Activated T-cell treated with anti-CD3 and anti-CD28 coated beads, Interleukin-2, amount 50 U/mL, for 4 hours (primary cell): ENCODE data around the gene IL17A. TPM values are rescaled to one million over a fixed set of nuclear protein-coding genes. Genes with fewer than 3 reads are reported as not detected.
"Not testable (repeated sequence)": the region's sequence is repeated elsewhere in the genome, so short reads cannot be mapped to it uniquely, and the experiment has no call there.

Source experiments
- ATAC-seq, 2 donors: fragments of 200-7000 bp; cut with Tn5 transposase; one replicate each; pipeline ENCODE4 v1.10.0; 2021
- DNase-seq: peaks from one replicate; pipeline ENCODE4 v3.0.0-alpha.2; 2020
- H3K27me3 Mint-ChIP-seq: one replicate; pipeline ENCODE4 v1.8.0; 2021; ENCODE audit warnings: low read depth, mixed read lengths
- H3K36me3 Mint-ChIP-seq: one replicate; pipeline ENCODE4 v1.8.0; 2022; ENCODE audit warnings: mixed read lengths; ENCODE audit not compliant: insufficient read depth
- H3K4me1 Mint-ChIP-seq: one replicate; pipeline ENCODE4 v1.8.0; 2021; ENCODE audit warnings: low read depth, mixed read lengths
- H3K4me3 Mint-ChIP-seq: one replicate; pipeline ENCODE4 v1.8.0; 2021; ENCODE audit warnings: mild to moderate bottlenecking, moderate library complexity, mixed read lengths
- H3K9me3 Mint-ChIP-seq: one replicate; pipeline ENCODE4 v1.8.0; 2021; ENCODE audit warnings: mixed read lengths
- total RNA-seq, 3 donors: library from RNA; stranded (reverse); gene quantifications; one replicate each; pipeline ENCODE4 v1.2.1, GENCODE V29; 2021

Gene IL17A
- total RNA-seq, 3 donors from 2014 or later, result 1.9 to 4.8 (median 3.9) TPM

DNA sequence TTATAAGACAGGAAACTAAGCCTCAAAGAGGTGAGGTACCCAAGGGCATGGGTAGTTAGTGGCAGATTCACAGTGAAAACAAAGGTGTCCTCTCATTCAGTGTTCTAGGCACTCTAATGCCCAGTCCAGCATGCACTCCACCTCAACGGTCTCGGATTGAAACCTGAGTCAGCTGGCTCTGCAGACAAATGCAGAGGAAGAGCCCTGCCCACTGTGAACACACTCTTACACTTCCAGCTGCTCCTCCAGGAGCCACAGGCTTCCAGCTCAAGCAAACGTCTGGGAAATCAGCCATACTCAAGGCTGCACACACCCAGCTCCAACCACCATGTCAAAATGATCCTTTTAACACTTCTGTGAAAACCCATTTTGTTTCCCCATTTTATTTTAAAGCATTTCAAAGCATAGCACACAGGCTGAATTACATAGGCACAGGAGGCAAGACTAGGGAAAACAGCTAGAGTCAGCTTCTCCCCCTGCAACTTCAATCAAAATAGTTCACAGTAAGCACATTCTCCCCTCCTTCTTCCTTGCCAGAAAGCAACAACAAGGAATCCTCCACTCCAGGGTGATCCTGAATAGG, 3.0 kb upstream of the IL17A start:
- H3K36me3 Mint-ChIP-seq, result peaks cover 1% of the 10 kb centered on the region
- ATAC-seq, result no peak
- peaks cover 15% of the 10 kb centered on the region for H3K4me1 Mint-ChIP-seq
- DNase-seq, result no peak
- peaks cover 19% of the 10 kb centered on the region for H3K27me3 Mint-ChIP-seq
- H3K9me3 Mint-ChIP-seq, result no peaks in the 10 kb centered on the region
- H3K4me3 Mint-ChIP-seq, result no peak overlapping the region

GRCh38 chr6:52186480-52186879, 305 bp downstream of the IL17A start:
- H3K27me3 Mint-ChIP-seq, result peaks cover 26% of the 10 kb centered on the region
- H3K36me3 Mint-ChIP-seq, result peaks cover 1% of the 10 kb centered on the region
- no peak for DNase-seq
- H3K4me3 Mint-ChIP-seq, result peak overlapping the region; percentile 20
- peaks cover 5% of the 10 kb centered on the region for H3K4me1 Mint-ChIP-seq
- ATAC-seq, result no peak
- H3K9me3 Mint-ChIP-seq, result no peaks in the 10 kb centered on the region

- H3K4me3 Mint-ChIP-seq, result no peak overlapping the region
- ATAC-seq, result no peak
Measured at GRCh38 chr6:52187098-52187497, 923 bp downstream of the IL17A start.

DNA sequence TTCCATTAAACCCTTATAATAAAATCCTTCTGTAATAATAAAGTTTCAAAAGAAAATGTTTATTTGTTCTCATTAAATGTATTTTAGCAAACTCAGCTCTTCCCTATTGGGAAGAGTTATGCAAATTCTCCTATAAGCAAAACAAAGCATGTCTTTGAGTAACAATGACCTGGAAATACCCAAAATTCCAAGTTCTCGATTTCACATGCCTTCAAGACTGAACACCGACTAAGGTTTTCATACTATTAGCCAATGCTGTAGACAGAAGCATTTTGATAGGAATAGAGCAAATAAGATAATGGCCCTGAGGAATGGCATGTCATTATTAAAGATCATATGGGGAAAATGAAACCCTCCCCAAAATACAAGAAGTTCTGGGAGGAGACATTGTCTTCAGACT, 3.8 kb downstream of the IL17A start:
- Mint-ChIP-seq H3K4me1 (peaks cover 4% of the 10 kb centered on the region), H3K9me3 (no peaks in the 10 kb centered on the region), H3K27me3 (peaks cover 28% of the 10 kb centered on the region), H3K4me3 (no peak overlapping the region), H3K36me3 (peaks cover 1% of the 10 kb centered on the region)
- DNase-seq, result no peak
- no peak for ATAC-seq

More at GRCh38 chr6:52187098-52187497, 923 bp downstream of the IL17A start:
- Mint-ChIP-seq H3K27me3 (peaks cover 30% of the 10 kb centered on the region), H3K9me3 (no peaks in the 10 kb centered on the region), H3K36me3 (peaks cover 1% of the 10 kb centered on the region), H3K4me1 (peaks cover 4% of the 10 kb centered on the region)
- DNase-seq, result no peak

GRCh38 chr6:52190409-52190808, 4.2 kb downstream of the IL17A start:
- Mint-ChIP-seq H3K36me3 (peaks cover 1% of the 10 kb centered on the region), H3K9me3 (no peaks in the 10 kb centered on the region), H3K4me1 (peaks cover 4% of the 10 kb centered on the region), H3K4me3 (no peak overlapping the region), H3K27me3 (peaks cover 26% of the 10 kb centered on the region)
- ATAC-seq, result peak in 1 of 2 donors; percentile 23
- no peak for DNase-seq

- ATAC-seq (no peak), DNase-seq (no peak)
- H3K27me3 Mint-ChIP-seq, result peaks cover 20% of the 10 kb centered on the region
- H3K9me3 Mint-ChIP-seq, result no peaks in the 10 kb centered on the region
- H3K36me3 Mint-ChIP-seq, result peaks cover 1% of the 10 kb centered on the region
- H3K4me1 Mint-ChIP-seq, result no peaks in the 10 kb centered on the region
- no peak overlapping the region for H3K4me3 Mint-ChIP-seq
Measured at GRCh38 chr6:52191824-52192223, 5.6 kb downstream of the IL17A start.

DNA sequence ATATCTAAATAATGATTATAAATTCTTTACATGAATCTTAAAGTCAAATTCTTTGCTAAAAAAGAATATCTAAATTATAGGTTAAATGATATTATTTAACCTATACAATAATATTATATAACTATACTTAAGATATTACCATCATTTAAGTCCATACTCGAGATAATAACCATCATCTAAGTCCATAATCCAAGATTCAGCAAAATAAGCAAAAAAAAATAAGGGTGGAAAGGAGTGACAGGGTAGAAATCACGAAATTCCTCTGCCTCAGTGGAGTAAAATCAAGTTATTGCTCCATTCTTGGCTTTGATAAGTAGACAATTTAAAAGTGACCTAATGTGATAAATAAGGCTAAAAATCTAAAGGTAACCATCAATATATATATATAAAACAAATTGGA, 9.7 kb downstream of the IL17A start:
- Mint-ChIP-seq H3K4me3 (no peak overlapping the region), H3K9me3 (peaks cover 23% of the 10 kb centered on the region), H3K27me3 (peaks cover 18% of the 10 kb centered on the region), H3K36me3 (no peaks in the 10 kb centered on the region), H3K4me1 (peaks cover under 1% of the 10 kb centered on the region)
- no peak for DNase-seq
- no peak for ATAC-seq

- DNase-seq, H3K4me3 Mint-ChIP-seq, H3K36me3 Mint-ChIP-seq, ATAC-seq, H3K4me1 Mint-ChIP-seq: not testable (repeated sequence)
- Mint-ChIP-seq H3K27me3 (peaks cover 18% of the 10 kb centered on the region), H3K9me3 (peaks cover 30% of the 10 kb centered on the region)
Measured at GRCh38 chr6:52200088-52200487, 13.9 kb downstream of the IL17A start.

DNA sequence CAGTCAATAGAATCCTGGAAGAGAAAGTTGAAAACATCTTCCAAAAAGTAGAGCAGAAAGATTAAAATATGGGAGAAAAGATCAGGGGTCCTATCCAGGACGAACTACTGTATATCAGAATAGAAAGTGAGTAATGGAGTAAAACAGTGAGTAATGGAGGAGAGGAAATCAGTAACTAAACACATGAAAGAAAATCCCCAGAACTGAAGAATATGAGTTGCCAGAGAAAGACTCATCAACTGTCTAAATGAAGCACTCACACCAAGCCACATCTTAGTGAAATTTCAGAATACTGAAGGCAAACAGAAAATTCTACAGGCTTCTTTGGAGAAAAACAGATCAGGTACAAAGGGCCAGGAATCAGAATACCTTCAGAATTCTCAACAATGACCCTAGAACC, 14.9 kb downstream of the IL17A start:
- Mint-ChIP-seq H3K36me3 (no peaks in the 10 kb centered on the region), H3K4me3 (no peak overlapping the region), H3K27me3 (peaks cover 18% of the 10 kb centered on the region), H3K9me3 (peaks cover 30% of the 10 kb centered on the region), H3K4me1 (peaks cover 7% of the 10 kb centered on the region)
- DNase-seq (no peak), ATAC-seq (peak; percentile 87 to 90)

DNA sequence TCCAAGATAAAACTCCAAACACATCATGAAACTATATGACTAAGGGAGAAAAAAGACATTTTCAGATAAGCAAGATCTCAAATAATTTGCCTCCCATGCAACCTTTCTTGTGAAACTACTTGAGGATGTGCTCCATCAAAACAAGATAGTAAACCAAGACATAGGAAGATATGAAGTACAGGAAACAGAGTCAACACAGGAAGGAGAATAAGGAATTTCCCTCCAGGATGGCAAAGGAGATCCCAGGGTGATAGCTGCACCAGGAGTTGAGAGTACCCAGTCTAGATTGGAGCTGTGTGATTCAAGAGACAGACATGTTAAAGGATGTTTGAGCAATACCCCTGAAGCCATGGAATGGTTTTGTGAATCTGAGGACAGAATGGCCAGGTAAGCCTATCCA, 15.3 kb downstream of the IL17A start:
- ATAC-seq, result no peak

GRCh38 chr6:52207066-52207465, 20.9 kb downstream of the IL17A start:
- ATAC-seq, result no peak
- Mint-ChIP-seq H3K4me1 (peaks cover 3% of the 10 kb centered on the region), H3K4me3 (no peak overlapping the region), H3K27me3 (peaks cover 7% of the 10 kb centered on the region), H3K36me3 (no peaks in the 10 kb centered on the region), H3K9me3 (no peaks in the 10 kb centered on the region)
- no peak for DNase-seq

More for the DNA sequence above, 15.3 kb downstream of the IL17A start:
- Mint-ChIP-seq H3K9me3 (peaks cover 30% of the 10 kb centered on the region), H3K4me1 (peaks cover 7% of the 10 kb centered on the region), H3K27me3 (peaks cover 18% of the 10 kb centered on the region), H3K4me3 (no peak overlapping the region), H3K36me3 (no peaks in the 10 kb centered on the region)
- no peak for DNase-seq

GRCh38 chr6:52208612-52209011, 22.4 kb downstream of the IL17A start:
- Mint-ChIP-seq H3K9me3 (no peaks in the 10 kb centered on the region), H3K4me1 (peaks cover 11% of the 10 kb centered on the region), H3K27me3 (peaks cover 8% of the 10 kb centered on the region), H3K4me3 (no peak overlapping the region), H3K36me3 (no peaks in the 10 kb centered on the region)
- ATAC-seq (no peak), DNase-seq (no peak)

GRCh38 chr6:52209770-52210169, 23.6 kb downstream of the IL17A start:
- peak; percentile 53 to 58 for ATAC-seq
- H3K4me1 Mint-ChIP-seq, result peaks cover 11% of the 10 kb centered on the region
- no peaks in the 10 kb centered on the region for H3K9me3 Mint-ChIP-seq
- no peaks in the 10 kb centered on the region for H3K36me3 Mint-ChIP-seq
- no peak overlapping the region for H3K4me3 Mint-ChIP-seq
- no peak for DNase-seq
- H3K27me3 Mint-ChIP-seq, result peaks cover 8% of the 10 kb centered on the region

DNA sequence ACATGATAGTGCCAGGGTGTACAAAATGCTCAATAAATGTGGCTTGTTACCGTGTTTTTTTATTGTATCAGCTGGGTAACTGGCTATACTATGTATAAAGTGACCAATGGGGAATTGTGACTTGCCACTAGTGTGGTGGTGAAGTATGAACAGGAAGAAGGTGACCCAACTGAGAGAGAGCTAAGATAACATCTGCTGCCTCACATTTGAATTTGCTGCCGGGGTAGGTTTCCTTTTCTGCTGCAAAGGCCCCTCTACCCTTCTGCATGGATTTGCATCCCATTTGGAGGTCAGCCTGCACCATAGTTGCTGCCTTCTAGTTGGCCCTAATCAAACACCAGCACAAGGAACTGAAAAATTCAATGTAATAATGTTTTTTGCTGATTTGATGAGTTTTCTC, 24.1 kb downstream of the IL17A start:
- Mint-ChIP-seq H3K4me3 (no peak overlapping the region), H3K9me3 (no peaks in the 10 kb centered on the region), H3K4me1 (peaks cover 11% of the 10 kb centered on the region), H3K27me3 (peaks cover 8% of the 10 kb centered on the region), H3K36me3 (no peaks in the 10 kb centered on the region)
- ATAC-seq, result no peak
- DNase-seq, result no peak

- DNase-seq (no peak), ATAC-seq (peak; percentile 69 to 83)
- Mint-ChIP-seq H3K27me3 (peaks cover 8% of the 10 kb centered on the region), H3K4me3 (no peak overlapping the region), H3K4me1 (peaks cover 11% of the 10 kb centered on the region), H3K9me3 (no peaks in the 10 kb centered on the region), H3K36me3 (no peaks in the 10 kb centered on the region)
Measured at GRCh38 chr6:52213127-52213526, 27.0 kb downstream of the IL17A start.
